ENCODE measurements around the gene SAMD11.

The SAMD11 gene

DNA sequence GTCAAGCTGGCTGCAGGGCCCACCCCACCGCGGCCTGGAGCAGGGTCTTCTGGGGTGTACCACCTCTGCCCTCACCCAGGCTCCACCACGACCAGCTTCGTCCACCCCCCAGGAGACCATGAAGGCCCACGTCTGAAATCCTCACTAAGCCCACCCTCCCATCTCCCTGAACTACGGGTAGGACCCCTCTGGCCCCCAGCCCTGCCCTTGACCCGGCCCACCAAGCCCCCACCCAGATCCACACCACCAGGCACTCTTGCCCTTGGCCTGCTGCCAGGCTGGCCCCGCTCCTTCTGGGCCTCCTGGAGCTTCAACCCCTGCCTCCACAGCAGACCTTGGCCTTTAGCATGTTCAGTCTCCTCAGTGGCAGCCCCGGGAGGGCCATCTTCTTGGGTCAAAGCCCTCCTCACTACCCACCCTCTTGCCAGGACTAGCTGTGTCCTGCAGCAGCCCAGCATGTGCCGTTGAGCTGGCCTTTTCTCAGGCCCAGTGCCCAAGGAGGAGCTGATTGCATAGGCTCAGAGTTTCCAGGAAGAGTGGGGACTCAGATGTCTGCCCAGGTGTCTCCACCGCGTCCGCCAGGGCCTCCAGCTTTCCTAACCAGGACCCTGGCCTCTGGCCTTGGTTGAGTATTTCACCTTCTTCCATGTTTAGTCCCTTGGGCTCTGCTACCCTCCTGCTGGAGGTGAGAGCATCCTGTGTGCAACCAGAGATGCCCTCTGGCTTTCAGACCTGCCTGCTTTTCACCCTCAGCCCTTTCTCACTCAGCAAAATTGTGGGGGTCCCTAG, 17.7 kb upstream of the SAMD11 start:
- DNase-seq: no peak

DNA sequence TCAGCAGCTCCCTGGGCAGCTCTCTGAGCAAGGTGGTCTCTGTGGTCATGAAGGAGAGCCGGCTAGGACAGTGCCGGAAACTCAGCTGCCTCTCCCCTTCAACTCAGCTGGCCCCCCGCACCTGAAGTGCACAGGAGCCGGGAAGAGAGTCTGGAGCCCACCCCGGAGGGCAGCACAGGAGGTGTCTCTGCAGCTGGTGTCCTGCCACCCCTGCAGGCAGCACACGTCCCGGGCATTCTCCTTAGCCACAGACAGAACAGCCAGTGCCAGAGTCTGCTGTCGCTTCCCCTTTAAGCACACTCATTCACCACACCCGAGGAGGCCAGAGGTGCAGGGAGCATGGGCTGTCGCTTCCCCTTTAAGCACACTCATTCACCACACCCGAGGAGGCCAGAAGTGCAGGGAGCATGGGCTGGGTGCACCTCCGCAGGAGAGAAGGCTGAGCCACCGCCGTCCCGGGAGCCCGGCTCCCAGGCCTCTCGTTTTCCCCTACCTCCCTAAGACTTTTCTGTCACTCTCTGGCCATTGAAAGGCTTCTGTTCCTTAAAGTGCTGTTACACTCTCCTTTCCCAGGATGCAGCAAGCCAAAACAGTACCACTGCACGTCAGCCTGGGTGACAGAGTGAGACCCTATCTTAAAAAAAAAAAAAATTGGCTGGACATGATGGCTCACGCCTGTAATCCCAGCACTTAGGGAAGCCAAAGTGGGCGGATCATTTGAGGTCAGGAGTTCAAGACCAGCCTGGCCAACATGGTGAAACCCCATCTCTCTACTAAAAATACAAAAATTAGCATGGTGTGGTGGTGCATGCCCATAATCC, 16.9 kb upstream of the SAMD11 start:
- DNase-seq: no peak

DNA sequence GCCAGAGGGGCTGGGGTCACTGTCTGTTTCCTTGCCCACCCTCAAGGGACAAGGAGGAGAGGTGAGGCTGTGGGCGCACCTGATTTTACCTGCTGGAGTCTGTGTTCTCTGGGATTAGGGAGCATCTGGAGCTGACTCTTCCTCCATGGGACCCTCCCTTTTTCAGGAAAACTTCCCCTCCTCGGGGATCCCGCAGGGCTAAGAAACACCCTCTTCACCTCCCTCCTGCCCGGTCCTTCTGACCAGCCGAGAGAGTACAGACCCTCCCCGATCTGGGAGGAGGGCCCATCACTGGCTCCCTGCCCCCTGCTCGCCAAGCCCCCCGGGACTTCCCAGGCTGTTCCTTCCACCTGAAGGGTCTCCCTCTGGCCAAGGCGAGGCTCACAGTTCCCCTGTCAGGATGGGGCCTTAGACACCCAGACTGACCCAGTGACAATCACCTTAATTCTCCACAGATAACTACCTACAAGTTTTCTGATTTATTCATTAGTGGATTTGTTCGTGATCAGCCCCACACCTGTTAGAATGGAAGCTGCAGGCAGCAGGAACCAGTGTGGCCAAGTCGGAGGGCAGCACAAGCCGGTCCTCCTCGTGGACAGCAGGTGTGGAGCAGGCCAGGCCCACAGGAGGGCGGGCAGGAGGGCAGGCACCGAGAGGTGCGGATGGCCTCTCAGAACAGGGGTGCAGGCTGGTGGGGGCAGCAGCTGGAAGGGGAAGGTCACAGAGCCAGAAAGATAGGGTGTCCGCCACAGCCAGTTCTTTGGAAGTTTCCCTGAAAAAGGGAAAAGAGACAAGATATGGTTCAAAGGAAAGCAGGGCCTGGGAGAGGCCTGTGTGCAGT, 15.9 kb upstream of the SAMD11 start:
- no peak for DNase-seq

DNA sequence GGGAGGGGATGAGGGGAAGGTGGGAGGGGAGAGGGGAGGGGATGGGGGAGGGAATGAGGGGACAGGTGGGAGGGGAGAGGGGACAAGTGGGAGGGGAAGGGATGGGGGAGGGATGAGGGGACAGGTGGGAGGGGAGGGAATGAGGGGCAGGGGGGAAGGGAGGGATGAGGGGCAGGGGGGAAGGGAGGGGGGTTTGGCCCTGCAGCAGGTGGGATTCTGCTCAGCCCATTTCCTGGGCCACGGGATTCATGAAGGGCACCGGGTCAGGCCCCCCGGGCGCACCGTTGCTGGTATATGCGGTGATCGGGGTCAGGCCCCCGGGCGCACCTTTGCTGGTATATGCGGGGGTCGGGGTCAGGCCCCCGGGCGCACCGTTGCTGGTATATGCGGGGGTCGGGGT, 15.1 kb upstream of the SAMD11 start:
- DNase-seq: no peak

DNA sequence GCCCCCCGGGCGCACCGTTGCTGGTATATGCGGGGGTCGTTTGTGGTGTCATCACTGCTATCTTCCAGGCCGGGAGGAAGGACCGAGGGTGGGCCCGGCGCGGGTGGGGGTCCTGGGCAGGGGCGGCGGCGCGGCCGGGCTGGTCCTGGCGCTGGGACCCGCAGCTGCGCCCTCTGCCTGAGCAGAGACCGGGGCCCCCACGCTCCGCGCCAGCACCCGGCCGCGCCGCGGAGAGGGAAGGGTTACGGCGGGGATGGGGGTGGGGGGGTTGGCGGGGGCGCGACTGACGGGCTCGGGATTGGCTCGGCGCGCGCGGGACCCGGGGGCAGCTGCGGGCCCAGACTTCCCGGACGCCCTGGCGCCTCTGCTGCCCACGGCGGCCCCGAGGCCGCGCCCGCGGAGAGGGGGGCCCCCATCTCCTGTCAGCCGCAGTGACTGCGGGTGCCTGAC, 13.8 kb upstream of the SAMD11 start:
- no peak for DNase-seq

DNA sequence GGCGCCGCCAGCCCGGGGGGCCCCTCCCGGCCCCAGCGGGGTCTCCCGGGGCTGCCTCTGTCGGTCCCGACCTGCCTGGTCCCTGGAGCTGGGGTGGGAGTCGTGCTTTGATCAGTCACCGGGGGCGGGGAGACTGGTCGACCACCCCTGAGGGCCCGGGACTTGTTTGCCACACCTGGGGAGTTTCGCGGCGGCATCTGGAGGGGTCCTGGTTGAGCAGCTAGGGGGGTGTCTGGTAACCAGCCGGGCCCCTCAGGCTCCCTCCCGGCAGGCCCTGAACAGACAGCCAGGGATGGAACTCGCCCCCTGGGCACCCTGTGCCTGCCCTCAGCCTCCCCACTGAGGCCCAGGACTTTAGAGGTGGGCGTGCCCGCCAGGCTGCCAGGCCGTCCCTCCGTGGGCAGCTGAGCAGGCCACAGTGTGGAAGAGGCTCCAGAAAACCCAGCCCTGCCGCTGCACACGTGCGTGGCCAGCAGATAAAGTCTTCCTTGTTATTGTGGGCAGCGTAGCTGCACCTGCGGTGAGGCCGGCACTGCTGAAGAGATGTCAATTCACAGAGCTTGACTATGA, 13.3 kb upstream of the SAMD11 start:
- no peak for DNase-seq

DNA sequence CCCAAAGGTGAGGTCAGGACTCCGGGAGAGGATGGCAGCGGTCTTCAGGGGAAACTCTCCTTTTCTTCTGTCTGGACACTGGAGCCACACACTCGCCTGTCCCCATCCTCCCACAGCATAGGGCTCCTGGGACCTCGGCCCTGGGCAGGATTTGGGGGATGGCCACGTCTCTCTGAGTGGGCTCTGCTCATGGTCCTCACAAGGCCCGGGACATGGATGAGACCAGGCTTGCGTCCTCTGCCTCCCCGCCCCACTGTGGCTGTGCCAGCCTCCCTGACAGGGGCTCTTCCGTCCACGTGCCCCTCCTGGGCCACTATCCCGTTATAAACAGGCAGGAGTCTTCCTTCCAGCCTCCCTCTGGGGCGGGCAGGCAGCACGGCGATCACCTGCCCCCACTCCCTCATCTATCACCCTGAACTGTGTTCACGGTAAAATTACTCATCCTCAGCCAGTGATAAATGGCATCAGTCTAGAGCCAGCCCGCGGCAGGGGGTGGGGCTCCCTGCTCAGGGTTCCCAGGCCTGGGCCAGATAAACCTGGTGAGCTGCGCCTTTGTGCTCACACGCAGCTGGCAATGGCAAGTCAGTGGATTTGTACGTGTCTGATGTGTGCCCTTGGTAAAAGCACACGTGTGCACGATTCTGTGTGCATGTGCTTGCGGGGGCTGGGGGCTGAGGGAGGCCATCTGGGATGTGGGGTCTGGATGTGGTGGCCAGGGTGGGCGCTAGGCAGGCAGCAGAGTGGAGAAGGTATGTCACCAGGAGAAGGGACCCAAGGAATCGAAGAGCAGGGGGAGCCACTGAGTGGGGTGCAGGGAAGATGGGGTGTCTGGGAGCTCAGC, 12.6 kb upstream of the SAMD11 start:
- no peak for DNase-seq

DNA sequence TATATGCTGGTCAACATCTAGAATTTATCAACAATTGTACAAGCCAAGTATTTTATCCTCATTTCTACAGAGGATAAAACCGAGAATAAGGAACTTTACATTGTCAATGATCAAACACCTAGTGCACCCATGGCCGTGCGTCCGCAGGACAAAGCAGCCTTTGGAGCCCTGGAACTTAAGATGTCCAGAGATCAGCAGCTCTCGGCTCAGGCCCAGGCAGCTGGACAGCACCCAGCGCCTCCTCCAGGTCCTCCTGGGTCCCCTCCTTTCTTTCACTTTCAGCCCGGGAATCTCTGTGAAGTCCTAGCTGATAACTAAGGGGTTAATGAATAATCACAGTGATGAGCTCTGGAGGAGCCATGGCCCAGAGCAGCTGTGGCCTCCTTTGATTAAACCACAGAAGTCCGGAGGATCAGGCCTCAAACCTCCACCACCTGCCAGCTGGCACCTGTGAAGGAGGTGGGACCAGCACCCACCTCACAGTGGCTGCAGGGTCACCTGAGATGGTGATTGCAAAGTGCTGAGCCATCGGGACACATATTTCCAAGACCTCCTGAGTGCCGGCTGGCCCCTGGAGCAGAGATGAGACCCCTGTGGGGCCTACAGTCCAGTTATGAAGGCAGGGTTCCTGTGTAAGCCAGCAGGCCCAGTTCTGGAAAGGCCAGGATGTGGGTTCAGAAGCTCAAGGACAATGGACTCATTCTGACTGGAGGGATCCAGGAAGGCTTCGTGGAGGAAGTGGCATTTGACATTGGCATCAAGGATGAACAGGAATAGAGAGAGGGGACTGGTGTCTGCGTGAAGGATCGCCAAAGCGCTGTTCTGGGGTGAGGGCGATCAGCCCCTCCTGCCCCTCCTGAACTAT, 11.6 kb upstream of the SAMD11 start:
- DNase-seq: no peak

DNA sequence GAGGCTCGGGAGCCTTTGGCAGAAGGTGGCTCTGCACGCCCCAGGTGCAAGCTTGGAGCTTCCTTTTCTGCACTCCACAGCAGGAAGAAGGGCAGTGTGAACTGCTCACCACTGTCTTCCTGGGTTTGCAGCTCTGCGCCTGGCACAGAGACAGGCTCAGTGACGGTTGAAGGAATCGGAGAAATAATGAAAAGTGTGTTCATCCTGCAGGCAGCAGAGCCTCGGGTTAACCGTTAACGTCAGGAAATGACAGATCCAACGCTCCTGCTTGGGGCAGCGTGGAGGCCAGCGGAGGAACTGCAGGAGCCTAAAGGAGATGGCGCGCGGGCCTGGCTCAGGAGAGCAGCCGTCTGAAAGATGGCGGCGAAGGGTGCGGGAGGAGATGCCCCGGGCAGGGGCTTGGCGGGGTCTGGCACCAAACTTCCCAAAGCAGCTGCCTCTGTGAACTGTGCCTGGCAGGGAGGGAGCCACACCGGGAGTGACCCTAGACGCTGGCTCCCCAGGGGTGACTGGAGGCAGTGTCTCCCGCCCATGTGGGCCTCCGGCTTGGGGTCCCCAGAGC, 10.9 kb upstream of the SAMD11 start:
- DNase-seq: no peak

DNA sequence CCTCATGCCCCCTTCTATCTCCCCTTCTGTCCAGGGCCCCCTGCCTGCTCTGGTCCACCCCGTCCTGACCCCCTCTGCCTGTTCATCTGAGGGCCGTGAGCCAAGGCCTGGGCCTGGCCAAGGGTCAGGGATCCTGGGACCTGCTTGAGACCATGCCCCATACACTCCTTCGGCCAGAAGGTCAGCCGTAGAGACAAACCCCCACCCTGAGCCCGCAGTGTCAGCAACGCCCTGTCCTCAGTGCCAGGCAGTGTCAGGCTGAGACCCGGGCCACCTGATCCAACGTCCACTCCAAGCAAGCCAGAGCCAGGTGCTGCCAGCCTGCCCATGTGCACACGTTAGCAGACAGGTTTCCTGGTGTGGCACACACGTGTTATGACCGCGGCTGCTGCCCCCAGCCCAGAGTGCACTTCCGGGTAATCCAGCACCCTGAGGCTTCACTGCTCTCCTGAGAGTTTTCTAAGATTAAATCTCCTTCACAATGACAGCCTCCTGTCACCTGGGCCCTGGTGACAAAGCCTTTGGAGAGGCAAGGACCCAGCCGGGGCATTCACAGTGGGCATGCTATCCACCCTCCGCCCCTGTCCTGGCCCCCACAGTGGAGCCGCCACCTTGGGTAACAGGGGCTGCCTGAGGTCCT, 10.1 kb upstream of the SAMD11 start:
- no peak for DNase-seq

DNA sequence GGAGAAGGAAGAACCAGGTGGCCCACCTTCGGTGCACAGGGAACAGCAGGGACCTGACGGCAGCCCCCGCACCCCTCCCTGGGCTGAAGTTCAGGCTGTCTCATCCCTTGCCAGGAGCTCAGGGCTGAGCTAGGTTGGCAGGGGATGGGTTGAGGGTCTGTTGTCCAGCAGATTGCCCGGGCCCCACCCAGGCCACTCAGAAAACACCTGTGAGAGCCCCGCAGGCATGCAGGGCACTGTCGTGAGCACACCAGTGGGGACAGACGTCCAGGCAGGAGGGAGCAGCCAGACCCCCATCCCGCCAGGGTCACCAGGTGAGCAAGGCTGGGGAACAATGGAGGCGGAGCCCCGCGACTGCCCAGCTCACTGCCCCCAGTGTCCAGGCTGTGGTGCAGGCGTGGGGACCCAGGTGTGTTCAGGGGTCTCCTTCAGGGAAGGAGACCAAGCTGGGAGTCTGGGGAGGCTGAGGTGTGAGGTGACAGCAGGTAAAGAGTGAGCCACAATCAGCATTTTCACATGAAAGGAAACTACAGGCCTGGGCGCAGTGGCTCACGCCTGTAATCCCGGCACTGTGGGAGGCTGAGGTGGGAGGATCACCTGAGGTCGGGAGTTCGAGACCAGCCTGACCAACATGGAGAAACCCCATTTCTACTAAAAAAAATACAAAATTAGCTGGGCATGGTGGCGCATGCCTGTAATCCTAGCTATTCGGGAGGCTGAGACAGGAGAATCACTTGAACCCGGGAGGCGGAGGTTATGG, 9.4 kb upstream of the SAMD11 start:
- DNase-seq: no peak

DNA sequence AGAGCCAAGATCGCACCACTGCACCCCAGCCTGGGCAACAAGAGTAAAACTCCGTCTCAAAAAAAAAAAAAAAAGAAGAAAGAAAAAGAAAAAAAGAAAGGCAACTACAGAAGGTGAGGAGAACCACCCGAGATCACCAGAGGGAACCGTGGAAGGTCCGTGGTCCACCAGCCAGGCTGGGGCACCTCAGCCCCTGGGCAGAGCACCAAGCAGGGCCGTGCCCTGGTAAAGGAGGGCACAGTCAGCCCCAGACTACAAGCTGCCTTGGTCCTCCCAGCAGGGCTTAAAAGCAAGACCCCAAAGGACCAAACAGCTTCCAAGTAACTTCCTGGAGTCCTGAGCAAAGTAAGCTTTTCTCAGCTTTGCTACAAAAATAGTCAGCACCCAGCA, 8.8 kb upstream of the SAMD11 start:
- no peak for DNase-seq

DNA sequence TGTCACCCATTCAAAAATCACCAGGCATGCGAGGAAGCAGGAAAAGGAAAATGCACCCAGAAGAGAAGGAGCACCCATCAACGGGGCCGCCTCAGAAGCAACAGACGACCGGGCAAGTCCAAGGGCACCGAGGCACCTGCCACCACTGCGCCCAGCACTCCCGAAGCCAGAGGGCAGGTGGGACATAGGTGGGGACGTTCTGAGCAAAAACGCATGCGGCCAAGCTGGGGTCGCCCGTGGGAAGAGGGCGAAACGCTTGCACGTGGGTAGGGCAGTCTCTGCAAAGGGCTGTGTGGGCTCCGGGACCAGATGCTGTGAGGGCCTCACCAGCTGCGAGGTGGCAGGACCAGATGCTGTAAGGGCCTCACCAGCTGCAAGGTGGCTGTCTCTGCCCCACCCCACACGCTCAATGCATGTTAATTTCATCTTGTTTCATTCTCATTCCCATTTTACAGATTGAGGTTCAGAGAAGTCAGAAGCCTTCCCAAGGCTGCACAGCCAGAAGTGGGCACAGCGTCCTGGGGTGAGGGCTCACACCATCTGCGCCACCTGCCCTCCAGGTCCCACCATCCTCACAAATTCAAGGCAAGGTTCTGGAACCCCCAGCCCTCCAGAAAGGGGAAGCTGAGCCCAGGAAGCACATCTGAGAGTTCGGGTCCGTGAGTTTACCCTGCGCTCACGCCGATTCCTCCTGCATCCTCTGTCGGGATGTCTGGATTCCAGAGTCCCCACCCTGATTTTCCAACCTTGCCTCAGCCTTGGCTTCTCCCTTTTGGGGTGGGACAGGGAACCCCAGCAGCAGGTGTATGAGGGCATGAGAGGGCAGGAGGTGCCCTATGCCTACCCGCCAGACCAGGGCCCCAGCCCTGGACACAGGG, 8.2 kb upstream of the SAMD11 start:
- DNase-seq: no peak

DNA sequence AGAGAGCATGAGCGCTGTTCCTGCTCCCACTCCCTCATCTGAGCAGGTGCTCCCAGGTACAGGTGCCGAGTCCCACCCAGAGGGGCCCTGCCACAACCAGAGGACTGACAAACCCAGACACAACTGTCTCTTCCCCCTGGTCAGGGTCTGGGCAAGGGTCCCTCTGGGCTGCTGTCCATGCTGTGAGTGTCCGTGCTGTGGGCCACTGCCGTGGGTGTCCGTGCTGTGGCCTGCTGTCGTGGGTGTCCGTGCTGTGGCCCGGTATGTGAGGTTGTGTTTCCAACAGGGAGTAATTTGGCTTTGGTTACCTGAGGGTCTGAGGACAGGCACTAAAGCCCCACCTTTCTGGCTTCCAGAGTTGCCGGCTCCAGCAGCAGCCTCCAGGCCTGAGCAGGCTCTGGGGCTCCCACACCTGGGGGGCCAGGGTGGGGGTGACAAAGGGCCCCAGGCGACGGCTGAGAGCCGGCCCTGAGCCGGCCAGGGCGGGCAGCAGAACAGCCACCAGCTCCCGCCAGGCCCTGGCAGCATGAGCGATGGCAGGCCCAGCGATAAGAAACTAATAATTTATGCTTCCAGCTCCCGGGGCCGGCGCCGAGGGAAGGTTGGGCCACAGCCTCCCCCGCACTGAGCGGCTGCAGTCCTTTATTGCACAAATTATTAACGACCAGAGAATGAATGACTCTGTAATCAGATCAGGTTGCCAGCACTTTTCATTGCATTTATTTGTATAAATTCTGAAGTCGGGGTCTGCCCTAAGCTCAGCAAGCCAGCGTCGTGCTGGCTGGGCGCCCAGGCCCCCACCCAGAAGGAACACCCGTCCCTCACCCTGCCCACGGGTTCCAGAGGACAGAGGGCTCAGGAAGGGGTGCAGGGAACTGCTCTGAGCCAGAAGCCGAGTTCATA, 7.3 kb upstream of the SAMD11 start:
- DNase-seq: no peak

DNA sequence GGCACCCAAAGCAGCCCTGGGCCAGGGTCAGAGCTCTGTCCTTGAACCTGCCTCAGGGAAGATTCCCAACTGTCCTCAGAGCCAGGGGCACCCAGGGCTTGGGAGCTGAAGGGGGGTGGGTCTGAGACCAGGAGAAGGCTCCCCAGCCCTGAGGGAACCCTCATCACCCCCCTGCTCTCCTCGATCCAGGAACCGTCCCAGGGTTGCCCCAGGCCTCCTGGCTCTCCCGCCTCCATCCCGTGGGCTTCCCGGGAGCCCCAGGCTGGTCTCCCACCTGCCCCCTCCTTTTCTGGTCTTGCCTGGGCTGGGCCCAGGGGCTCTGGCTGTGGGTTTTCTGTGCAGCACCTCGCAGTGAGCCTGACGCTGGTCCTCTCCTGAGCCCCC, 6.7 kb upstream of the SAMD11 start:
- no peak for DNase-seq

DNA sequence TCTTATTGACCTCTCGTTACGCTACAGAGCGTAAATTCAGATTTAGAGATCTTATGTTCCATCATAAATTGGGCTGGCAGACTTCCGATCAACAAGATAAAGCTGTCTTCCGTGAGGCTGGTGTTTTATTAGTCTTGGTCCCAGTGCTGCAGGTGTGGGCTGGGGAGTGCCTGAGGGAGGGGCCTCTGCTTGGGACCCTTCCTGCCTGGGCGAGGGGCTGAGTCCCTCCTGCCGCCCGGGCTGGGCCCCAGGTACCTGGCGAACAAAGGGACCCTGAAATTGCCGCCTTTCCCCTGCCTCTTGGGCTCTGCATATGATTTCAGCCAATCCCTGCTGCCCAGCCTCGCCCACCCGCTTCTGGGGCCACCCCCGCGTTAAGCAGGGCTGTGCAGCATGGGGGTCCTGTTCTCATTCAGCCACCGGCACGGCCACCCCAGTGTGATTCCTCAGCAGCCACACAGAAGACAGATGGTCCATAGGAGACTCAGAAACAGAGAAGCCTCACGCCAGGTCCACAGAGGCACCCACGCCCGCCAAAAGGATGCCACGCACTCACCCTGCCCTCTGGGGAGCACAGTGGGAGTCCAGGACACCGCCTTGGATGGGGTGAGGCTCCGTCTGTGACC, 6.1 kb upstream of the SAMD11 start:
- no peak for DNase-seq

DNA sequence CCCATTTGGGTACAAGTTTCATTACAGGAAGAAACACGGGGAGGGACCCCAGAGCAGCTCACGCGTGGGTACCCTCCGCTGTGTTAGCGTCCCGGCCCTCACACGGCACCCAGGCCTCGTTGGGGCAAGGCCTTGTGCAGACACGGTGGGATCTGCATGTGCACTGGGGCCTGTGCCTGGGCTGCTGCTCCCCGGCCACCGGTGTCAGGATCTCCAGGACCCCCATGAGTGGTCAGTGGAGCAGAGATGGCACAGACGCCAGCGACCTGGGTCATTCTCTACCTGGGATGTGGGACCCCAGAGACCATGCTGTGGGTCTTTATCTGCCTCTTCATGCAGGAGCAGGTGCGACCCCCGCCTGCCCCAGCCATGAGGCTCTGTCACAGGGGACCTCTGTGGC, 5.4 kb upstream of the SAMD11 start:
- no peak for DNase-seq

Data from CD4-positive, alpha-beta T cell treated with Interleukin-10 for 1 hour (primary cell).